ENCODE measurements around the gene EVA1C. TPM values are rescaled to one million over a fixed set of nuclear protein-coding genes. Genes with fewer than 3 reads are reported as not detected.
"Not testable (repeated sequence)": the region's sequence is repeated elsewhere in the genome, so short reads cannot be mapped to it uniquely, and the experiment has no call there.

The EVA1C gene
- total RNA-seq, 1 donor from 2014 or later, result 50.3 TPM

- DNase-seq (ENCODE audit: low spot score), result no peak
These were observed 47.5 kb downstream of the EVA1C start for GRCh38 chr21:32459972-32460371.

- no peak for DNase-seq (ENCODE audit: low spot score)
These were observed 49.0 kb downstream of the EVA1C start for GRCh38 chr21:32461503-32461902.

- DNase-seq (ENCODE audit: low spot score), result not testable (repeated sequence)
These were observed 50.1 kb downstream of the EVA1C start for GRCh38 chr21:32462564-32462963.

GRCh38 chr21:32463367-32463766, 50.9 kb downstream of the EVA1C start:
- no peak for DNase-seq (ENCODE audit: low spot score)

GRCh38 chr21:32463889-32464300, 51.4 kb downstream of the EVA1C start:
- no peak for DNase-seq (ENCODE audit: low spot score)

GRCh38 chr21:32467291-32467690, 54.8 kb downstream of the EVA1C start:
- peak; percentile 8 for DNase-seq (ENCODE audit: low spot score)

- peak; percentile 74 for DNase-seq (ENCODE audit: low spot score)
These were observed 56.2 kb downstream of the EVA1C start for GRCh38 chr21:32468681-32469111.

GRCh38 chr21:32469628-32470027, 57.1 kb downstream of the EVA1C start:
- peak; percentile 26 for DNase-seq (ENCODE audit: low spot score)

GRCh38 chr21:32470206-32470605, 57.7 kb downstream of the EVA1C start:
- no peak for DNase-seq (ENCODE audit: low spot score)

- DNase-seq (ENCODE audit: low spot score), result peak; percentile 74
These were observed 60.6 kb downstream of the EVA1C start for GRCh38 chr21:32472890-32473765.

- DNase-seq (ENCODE audit: low spot score), result peak; percentile 47
These were observed 61.9 kb downstream of the EVA1C start for GRCh38 chr21:32474179-32475059.

- peak; percentile 8 for DNase-seq (ENCODE audit: low spot score)
These were observed 62.8 kb downstream of the EVA1C start for GRCh38 chr21:32475162-32475812.

- peak; percentile 53 for DNase-seq (ENCODE audit: low spot score)
These were observed 64.3 kb downstream of the EVA1C start for GRCh38 chr21:32476661-32477423.

GRCh38 chr21:32477424-32477745, 64.9 kb downstream of the EVA1C start:
- DNase-seq (ENCODE audit: low spot score), result peak; percentile 12

GRCh38 chr21:32481875-32482408, 69.4 kb downstream of the EVA1C start:
- no peak for DNase-seq (ENCODE audit: low spot score)

GRCh38 chr21:32482565-32483292, 70.2 kb downstream of the EVA1C start:
- DNase-seq (ENCODE audit: low spot score), result no peak

- no peak for DNase-seq (ENCODE audit: low spot score)
These were observed 70.7 kb downstream of the EVA1C start for GRCh38 chr21:32483293-32483595.

GRCh38 chr21:32484706-32485380, 72.3 kb downstream of the EVA1C start:
- DNase-seq (ENCODE audit: low spot score), result no peak

- peak; percentile 30 for DNase-seq (ENCODE audit: low spot score)
These were observed 79.9 kb downstream of the EVA1C start for GRCh38 chr21:32492376-32492775.
